Stimulated activated CD8-positive, alpha-beta memory T cell treated with anti-CD3 and anti-CD28 coated beads, Interleukin-12 subunit alpha, Interleukin-12 subunit beta, amount 100 ng/mL, for 24 hours (primary cell): ENCODE measurements around the gene SRRM5.
"Not testable (repeated sequence)": the region's sequence is repeated elsewhere in the genome, so short reads cannot be mapped to it uniquely, and the experiment has no call there.

ENCODE experiments used
- DNase-seq: peaks from one replicate; pipeline ENCODE4 v3.0.0-alpha.2; 2020; ENCODE audit errors: extremely low read depth

The SRRM5 gene

DNA sequence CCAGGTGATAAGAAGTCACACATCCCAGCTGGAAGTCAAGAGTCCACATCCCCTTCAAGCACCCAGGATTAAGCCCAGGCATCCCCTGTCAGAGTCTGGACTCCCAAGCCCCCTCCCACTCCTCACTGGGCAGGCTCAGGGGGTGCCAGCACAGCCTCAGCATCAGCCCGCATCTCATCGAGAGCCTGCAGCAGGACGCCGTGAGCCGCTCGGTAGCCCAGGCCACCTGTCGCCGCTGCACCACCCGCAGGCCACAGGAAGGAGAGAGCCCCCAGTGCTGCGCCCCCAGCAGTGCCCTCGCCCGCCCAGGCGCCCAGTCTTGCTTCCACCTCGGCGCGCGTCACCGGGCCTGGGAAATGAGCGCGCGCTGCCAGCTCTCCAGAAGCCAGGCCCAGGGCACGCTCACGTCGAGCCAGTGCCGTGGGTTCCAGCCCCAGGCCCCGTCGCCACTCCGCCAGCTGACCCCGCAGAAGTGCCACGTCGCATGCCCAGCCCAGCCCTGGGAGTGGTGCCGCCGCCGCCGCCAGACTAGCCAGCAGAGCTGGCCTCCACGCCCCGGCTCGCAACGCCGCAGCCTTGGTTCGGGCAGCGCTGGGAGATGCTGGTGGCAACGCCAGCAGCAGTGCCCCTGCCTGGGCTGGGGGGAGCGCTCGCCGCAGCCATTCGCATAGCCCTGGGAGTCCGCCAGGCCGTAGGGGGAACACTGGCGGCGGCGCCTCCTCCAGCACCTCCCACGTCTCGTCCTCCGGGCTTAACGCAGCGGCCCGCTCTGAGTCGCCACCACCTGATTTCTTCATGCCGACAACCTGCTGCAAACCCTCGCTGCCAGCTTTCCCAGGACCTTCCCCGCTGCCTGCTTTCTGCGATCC is 19.8 kb upstream of the SRRM5 start:
- DNase-seq = no peak

DNA sequence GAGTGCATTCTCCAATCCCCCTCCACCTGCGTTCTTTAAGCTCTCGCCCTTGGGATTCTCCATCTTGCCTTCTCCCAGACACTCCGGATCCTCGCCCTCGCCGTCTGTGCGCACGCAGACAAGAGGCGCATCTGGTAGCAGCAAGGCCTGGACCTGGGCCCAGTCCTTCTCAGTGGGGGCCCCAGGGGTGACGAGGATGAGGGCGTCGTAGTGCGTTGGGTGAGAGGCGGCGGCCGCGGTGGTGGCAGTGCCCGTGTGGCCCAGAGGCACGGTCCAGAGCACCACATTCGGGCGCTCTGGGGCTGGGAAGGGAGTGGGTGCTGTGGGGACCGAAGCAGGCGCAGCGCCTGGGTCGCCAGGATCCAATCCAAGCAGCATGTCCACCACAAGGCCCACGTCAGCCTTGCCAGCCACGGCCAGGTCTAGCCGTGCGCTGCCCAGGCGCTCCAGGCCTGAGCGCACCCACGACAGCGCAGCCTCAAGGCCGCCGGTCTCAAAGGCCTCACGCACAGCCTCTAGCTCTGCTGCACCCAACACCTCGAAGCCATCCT is 19.0 kb upstream of the SRRM5 start:
- no peak for DNase-seq

DNA sequence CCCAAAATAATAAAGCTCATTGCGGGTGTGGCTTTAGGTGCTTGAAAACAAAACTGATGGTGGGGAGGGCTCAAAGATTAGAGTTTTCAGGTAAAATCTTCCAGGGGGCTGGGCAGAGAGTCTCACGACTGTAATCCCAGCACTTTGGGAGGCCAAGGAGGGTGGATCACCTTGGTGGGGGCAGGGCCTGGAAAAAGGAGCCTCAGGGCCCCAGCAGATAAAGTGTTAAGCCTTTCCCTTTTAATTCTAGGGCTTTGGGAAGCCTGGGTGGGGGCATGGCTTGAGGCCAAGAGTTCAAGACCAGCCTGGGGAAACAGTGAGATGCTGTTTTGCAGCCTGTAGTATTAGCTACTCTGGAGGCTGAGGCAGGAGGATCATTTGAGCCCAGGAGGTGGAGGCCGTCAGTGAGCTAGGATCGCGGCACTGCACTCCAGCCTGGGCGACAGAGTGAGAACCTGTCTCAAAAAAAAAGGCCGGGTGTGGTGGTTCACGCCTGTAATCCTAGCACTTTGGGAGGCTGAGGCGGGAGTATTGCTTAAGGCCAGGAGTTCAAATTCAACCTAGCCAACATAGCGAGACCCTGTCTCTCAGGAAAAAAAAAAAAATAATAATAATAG is 17.7 kb upstream of the SRRM5 start:
- no peak for DNase-seq

DNA sequence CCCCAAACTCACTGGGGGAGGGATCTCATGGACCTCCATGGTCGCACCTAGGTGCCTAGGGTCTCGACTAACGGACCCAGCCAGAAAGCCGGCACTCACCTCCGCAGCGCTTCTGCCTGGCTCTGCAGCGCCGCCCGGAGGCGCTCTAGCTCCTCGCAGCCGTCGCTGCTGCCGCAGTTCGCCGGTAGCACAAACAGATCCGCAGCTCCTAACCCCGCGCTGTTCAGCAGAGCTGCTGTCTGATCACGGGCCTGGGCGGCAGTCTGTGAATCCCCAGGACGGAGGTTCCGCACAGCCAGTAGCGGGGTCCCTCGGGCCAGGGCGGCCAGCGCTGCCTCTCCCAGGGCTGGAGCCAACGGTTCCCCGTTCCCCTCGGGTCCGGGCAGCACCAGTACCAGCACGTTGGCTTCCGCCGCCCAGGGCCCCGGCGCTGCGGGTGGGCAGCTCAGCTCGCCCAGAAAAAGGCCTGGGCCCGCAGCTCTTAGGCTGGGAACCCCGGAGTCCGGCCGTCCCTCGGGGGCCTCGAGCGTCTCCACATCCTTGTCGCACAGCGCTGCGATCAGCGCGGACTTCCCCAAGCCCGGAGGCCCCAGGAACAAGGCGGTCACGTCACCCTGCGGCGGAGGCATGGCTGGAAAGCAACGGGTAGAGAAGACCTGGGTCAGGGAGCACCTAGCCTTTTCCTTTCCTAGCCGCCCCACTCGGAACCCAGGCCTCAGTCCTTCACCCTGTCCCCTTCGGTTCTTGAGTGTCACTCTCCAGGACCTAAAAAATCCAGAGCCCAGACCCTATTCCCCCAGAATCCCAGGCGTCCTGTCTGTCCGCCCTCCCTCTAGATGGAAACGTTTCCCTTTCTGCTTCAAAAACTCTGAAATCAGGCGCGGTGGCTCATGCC is 16.9 kb upstream of the SRRM5 start:
- DNase-seq = peak; percentile 9

DNA sequence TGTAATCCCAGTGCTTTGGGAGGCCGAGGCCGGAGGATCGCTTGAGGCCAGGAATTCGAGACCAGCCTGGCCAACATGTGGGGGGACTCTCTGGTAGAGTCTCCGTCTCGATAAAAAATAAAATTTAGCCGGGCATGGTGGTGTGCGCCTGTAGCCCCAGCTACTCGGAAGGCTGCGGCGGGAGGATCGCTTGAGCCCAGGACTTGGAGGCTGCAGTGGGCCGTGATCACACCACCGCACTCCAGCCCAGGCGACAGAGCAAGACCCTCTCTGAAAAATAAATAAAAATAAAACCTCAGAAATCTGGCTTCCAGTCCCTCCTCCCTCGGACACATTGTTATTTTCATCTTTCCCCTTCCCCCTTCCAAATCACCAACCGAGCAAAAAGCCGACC is 16.3 kb upstream of the SRRM5 start:
- DNase-seq = no peak

DNA sequence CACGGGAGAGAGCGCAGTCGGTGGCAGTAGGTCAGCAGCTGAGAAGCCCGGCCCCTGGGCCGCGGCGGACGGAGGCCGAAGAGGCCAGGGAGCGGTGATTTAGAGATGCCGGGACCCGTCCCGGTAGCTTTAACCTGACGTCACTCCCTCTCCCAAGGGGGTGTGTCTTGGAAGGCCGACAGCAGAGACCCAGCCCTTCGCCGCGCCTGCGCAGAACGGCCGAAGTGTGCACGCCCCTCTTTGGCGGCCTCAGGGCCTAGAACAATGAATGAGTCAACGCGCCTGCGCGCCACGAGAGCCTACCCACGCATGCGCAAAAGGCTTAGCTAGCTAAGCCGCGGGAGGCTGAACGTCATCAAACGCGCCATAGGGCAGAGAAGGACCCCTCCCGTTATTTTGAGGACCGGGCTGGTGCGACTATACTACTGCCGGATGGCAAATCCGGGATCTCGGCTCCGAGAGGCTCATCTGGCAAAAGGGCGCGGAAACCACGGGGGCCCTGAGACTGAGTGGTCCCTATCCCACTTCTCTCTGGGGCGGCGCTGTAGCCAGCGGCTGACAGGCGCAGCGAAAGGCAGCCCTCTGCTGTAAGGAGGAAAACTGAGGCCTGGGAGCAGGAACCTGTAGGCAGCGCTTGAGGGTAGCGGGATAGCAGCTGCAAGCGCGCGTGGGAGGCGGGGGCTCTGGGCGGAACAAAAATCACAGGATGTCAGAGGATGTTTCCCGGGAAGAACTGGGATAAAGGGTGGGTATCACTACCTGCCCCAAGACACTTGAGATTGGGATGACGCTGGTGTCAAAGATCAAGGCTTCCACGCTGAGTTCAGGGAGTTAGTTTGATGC is 15.7 kb upstream of the SRRM5 start, which contains the start of the genes IRGQ and ZNF576:
Gene IRGQ (minus strand): TSS at position 136 of the 843 bp plus-strand sequence. CDS start 796 bp downstream, outside the sequence.
Gene ZNF576 (plus strand): TSS at position 597 of the 843 bp plus-strand sequence. CDS start 514 bp downstream, outside the sequence.
- peak; percentile 100 for DNase-seq

DNA sequence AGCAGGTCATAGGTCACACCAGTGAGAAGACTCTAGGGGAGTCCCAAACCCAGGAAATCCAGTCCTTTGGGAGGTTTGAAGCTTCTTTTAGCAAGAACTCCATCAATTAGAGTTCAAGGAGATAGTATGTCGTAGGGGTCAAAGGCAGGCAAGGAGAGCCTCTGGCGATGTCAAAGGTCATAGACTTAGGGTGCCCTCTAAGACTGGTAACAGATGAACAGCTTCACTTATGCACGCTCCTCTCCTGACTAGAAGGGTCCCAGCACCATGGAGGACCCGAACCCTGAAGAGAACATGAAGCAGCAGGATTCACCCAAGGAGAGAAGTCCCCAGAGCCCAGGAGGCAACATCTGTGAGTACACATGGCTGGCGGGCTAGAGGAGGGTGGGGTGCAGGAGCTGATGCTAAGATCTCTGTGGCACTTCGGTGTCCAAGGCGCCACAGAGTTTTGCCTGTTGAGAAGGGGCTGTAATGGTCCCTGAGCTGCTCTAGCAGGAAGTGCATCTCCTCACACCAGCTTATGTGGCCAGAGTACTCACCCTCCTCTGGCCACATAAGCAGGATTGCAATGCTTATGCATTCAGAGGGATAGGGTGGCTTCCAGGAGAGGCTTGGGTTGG is 14.9 kb upstream of the SRRM5 start:
- no peak for DNase-seq

DNA sequence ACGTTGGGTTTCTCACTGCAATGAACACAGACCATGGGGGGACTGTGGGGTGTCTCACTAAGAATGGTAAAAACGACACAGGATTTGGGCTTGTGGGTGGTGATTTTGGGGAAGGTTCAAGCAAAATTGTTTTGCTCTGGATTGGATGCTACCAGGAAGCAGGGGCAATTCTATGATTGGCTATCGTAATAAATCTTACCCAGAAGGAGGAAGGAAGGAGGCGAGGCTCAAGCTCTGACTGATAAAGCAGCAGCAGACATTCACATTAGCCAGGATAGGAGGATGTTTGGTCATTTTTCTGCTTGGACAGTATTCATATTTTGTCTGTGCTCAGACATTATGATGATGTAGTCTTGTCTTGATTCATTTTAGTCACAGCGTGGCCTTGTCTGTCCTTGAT is 14.0 kb upstream of the SRRM5 start:
- DNase-seq = no peak

DNA sequence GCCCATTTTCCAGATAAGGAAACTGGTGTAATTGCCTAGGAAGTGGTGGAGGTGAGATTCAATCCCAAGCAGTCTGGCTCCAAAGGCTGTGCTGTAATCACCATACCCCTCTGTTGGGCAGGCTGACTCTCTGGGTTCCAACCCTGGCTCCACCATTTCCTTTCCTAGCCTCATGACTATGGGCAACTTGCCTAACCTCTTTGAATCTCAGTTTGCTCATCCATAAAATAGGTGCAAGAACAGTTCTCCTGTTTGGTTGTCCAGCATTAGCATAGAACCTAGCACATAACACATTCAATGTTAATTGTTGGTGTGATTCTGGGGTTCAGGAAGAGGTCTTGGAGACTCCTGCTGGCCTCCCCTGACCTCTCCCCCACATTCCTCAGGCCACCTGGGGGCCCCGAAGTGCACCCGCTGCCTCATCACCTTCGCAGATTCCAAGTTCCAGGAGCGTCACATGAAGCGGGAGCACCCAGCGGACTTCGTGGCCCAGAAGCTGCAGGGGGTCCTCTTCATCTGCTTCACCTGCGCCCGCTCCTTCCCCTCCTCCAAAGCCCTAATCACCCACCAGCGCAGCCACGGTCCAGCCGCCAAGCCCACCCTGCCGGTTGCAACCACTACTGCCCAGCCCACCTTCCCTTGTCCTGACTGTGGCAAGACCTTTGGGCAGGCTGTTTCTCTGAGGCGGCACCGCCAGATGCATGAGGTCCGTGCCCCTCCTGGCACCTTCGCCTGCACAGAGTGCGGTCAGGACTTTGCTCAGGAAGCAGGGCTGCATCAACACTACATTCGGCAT is 13.2 kb upstream of the SRRM5 start:
- DNase-seq = no peak

DNA sequence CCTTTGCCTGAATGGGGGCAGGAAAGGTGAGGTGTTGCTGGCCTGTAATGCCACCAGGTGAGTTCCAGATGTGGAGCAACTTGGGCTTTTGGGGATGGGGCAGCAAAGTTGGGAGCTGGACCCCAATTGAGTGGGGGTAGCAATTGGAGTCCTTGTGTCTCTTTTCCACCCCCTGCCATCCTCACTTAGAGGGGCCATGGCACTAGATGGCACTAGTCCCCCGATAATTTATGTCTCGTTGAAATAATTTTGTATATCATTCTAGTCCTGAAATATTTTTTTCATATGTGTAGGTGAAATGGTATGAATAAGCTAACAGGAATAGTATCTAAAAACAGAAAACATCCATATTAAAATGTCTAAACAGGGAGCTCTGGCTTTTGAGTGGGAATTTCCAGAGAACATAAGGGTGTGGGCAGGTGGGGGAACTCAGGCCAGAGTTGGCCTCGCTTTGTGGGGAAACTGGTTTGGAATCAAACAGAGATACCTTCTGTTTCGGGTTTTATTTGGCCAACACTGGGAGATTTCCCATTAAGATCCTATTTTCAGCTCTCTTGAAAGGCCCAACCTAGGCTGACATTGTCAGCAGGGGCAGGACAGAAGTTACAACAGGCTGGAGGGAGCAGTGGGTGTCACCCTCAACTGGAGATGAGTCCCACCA is 12.1 kb upstream of the SRRM5 start:
- DNase-seq = no peak

DNA sequence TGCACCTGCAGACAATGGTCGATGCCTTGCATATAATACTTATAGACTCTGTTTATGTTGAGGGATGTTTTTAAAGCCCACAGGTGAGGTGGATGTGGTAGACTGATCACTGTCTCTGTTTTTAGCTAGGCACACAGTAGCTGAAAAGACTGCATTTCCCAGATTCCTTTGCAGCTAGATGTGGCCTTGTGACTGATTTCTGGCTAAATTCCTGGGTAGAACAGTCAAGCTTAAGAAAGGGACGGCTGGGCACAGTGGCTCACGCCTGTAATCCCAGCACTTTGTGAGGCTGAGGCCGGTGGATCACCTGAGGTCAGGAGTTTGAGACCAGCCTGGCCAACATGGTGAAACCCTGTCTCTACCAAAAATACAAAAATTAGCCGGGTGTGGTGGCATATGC is 11.6 kb upstream of the SRRM5 start:
- DNase-seq = not testable (repeated sequence)

DNA sequence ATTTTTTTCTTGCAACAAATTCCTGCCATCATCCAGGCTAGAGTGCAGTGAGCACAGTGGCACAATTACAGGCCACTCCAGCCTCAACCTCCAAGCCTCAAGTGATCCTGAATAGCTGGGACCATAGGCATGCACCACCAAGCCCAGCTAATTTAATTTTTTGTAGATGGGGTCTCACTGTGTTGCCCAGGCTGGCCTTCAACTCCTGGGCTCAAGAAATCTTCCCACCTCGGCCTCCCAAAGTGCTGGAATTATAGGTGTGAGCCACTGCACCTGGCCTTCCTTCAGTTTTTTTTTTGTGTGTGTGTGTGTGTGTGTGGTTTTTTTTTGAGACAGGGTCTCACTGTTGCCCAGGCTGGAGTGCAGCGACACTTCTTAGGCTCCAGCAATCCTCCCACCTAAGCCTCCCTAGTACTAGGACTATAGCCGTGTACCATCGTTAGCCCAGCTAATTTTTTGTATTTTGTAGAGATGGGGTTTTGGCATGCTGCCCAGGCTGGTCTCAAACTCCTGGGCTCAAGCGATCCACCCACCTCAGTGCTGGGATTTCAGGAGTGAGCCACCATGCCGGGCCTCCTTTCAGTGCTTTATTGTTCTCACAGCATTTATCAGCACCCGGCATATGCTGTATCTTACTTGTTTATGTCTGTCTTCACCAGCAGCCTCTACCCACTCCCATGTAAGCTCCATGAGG is 5.9 kb upstream of the SRRM5 start:
- DNase-seq = no peak

DNA sequence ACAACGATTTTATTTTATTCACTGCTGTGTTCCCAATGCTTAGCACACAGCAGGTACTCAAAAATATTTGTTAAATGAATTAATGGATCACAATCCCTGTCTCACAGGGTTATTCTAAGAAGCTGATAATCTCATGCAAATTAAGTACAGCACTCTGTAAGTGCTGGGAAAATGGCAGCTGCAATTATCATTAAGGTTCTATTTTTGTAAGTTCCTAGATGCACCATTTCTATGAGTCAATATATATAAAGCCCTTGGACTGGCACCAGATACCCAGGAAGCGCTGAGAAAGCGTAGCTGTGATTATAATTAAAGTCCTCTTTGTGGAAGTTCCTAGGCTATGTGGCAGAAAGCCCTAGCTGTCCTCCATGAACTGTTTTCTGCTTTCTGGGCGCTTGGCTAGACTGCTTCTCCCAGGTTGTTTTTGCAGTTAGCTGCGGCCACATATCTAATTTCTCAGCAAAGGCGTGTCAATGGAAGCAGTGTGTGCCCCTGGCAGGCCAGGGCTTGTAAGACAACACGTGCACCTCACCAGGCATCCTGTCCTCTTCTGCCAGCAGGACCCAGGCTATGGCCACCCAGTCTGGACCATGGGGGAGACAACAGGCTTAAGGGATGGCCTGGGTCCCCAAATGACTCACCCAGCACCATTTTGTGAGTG is 5.2 kb upstream of the SRRM5 start:
- DNase-seq = no peak

DNA sequence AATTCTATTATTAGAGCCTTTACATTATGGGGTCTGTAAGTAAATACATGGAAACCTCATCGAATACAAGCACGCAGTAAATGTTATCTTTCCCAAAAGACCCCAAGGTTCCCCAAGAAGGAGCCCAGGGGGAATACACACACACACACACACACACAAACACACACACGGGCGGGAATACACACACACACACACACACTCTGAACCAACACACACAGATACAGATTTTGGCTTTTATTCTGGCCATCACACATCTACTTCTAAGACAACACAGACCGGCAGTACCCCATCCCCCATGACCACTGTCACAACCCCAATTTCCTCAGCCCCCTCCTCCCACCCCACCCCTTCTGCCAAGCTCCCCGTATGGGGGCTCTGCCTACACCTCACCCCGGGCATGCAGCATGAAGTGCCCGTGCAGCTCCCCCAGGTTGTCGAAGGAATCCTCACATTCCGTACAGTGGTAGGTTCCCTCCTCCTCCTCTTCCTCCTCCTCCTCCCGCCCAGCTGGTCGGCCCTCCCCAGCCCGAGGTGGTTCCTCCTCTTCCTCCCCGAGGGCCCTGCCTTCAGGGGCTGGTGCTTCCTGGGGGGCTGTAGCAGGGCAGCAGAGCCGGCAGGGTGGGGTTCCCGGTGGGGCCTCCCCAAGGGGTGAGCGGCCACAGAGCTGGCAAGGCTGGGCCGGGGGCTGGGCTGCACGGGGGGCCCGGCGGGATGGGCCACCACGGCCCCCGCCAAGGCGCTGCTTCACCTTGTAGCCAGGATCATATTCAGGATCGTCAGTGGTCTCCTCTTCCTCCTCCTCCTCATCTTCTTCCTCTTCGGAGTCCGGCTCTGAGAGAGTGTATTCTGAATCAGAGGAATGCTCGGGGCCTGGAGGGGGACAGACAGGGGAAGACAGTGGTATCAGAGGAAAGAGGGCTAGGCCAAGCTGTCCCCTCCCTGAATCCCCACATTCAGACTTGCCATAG is 4.4 kb upstream of the SRRM5 start:
- no peak for DNase-seq

DNA sequence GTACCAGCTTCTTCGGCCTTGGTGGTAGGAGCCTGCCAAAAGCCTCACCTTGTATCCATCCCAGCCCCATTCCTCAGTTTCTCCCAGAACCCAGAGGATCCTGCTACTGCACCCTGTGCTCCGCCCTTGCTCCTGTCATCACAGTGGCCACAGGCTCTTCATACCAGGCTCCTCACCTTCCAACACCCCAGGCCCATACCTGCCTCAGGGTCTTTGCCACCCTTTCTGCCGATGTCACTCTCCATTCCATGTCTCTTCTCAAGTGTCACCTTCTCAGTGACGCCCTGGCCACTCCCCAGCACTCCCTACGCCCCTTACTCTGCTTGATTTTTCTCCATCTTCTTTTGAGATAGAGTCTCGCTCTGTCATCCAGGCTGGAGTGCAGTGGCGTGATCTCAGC is 2.0 kb upstream of the SRRM5 start:
- no peak for DNase-seq

DNA sequence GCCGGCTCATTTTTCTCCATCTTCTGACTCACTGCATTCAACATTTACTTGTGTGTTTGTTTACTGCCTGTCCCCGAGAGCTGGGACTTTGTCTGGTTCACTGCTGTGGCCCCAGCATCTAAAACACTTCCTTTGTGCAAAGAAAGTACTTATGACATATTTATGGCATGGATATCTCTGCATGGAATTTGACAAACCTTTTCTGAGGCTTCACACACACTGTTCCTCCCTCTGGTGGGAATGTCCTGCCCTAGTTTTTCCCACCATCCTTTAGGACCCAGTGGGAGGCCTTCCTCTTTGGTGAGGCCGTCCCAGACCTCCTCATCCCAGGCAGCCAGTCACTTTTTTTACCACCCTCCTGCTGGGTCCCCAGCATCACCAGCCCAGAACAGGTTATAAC is 1.4 kb upstream of the SRRM5 start:
- DNase-seq = no peak

DNA sequence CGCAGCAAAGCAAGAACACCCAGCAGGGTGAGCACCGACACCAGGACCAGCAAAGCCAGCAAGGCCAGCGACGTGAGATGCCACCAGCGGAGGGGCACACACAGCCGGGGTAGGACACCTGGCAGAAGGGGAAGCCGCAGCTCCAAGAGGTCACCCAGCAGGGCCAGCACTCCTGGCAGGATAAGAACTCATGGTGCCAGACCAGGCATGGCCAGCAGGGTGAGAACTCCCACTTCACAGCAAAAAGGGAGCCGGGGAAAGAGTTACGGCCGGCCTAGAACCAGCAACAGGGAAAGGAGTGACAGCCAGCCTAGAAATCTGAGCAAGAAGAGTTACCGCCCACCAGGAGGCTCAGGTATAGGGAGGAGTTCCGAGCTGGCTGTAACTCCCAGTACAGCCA is 486 bp downstream of the SRRM5 start:
- no peak for DNase-seq
